Activated naive CD4-positive, alpha-beta T cell treated with Interleukin-2 at 50 U/mL for 16 hours (primary cell): ENCODE measurements around the gene EPS15.
"Not testable (repeated sequence)": the region's sequence is repeated elsewhere in the genome, so short reads cannot be mapped to it uniquely, and the experiment has no call there.

Experiments
- DNase-seq: peaks from one replicate; pipeline ENCODE4 v3.0.0-alpha.2; 2020

The EPS15 gene

DNA sequence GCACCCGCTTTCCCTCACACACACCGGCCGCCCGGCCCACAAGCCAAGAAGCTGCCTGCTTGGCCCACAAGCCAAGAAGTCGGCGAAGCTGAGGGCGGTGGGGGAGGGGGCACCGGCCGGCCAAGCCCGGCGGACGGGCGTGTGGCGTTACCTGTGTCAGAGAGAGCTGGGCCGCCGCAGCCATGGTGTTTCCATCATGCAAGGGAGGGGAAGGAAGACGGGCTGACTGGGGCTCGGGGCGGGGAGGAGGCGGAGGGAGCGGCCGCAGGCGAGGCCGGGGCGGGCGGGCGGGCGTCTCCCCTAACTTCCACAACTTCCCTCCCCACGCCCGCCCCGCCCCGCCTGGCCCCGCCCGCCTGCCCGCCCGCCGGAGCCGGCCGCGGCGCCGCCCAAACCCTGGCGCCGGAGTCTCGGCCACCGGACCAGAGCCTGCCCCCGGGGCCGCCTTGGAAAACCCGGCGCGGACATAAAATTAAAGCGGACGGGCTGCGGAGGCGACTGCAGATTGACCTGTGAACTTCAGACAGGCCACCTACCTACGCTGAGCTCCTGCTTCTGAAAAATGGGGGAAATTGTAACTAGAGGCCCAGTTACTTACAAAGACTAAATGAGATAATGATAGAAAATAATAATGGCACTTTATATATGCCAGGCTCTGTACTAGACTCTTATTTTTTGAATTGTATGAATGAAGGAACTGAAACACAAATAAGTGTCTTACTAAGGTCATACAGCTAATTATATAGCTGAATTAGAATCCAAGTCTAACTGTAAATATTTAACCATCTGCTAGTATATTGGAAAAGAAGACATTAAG is at the start of gene EPS15:
Gene EPS15 (minus strand): TSS at position 219 of the 817 bp plus-strand sequence. CDS start 35 bp downstream, at position 184.
- peak; percentile 86 for DNase-seq

DNA sequence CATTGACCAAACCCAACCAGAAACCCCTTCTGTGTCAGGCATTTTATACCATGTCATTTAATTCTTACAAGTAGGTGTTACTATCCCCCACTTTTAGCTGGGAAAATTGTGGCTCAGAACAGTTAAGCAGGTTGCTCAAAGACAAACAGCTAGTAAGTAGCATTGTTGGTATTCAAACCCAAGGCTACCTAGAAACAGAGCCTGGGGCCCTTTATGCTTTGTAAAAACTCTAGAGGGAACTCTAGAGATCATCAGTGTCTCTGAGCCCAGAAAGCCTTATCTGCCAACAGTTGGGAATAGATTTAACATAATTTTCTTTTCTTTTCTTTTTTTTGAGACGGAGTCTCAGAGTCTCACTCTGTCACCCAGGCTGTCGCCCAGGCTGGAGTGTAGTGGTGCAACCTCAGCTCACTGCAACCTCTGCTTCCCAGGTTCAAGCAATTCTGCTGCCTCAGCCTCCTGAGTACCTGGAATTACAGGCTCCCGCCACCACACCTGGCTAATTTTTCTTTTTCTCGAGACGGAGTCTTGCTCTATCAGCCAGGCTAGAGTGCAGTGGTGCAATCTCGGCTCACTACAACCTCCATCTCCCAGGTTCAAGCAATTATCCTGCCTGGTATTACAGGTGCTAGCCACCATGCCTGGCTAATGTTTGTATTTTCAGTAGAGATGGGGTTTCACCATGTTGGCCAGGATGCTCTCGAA is 49.3 kb upstream of the EPS15 start:
- DNase-seq: no peak

DNA sequence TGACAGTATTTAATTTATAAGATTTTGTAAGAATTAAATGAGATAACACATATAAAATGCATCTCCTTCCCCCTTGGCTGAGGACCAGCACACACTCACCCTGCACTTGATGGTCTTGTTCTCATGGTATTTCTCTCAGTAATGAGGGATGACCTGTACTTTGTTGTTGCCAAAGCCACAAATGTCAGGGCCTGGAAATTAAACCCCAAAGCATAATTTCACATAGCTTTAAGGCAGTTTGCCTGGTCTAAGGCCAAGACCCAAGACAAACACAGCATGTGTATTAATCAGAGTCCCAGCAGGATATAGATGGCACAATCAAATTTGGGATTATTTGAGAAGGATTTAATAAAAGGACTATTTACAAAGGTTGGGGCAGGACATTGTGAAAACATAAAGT is 48.6 kb upstream of the EPS15 start:
- DNase-seq: no peak

DNA sequence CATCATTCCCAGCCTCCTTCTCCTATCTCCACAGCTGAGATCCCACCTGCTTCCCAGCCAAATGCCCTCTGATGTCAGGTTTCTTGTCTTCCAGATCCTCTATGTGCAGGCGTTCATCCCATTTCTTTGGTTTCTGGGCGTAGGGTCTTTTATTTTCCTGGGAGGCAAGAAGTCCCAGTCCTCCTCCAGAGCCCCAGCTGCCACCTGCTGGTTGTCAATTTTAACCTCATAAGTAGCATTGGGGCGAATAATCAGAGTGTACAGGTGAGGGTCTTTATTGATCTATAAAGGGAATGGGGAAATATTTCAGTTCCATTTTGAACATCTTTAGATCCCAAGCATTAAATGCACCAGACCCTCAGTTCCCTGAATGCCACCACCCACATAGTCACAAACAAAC is 47.2 kb upstream of the EPS15 start:
- DNase-seq: no peak

DNA sequence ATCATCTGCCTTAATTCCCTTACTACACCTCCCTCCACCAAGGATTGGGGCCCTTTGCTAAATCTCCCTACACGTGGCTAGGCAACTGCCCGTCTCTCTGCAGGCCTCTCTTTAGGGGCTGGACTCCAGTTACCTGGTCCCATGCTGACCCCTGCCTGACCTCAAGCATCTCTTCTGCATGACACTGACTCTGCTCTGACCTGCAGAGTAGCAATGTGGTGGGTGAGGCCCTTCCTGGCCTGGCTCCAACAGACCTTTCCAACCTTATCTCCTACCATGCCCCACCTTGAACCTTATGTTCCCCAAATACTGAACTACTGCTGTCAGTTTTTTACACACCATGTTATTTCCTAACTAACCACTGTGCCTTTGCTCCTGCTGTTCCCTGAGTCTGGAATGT is 45.9 kb upstream of the EPS15 start:
- DNase-seq: no peak

DNA sequence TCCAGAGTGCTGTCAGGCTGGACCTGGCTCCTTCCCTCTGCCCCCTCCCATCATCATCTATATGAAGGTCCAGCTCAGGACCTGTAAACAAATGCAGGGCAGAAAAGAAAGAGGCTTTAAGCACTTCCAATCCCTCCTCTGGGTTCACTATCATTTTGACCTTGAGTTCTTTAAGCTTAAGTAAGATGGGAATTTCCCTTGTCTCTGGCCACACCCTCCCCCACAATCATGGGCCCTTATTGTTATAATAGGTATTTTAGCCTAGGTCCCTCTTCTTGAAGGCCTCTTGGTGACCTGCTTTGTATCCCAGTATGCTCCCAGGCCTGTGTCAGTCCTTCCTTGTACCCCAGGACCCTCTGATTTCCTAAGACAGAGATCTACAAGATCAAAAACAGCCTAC is 45.1 kb upstream of the EPS15 start:
- peak; percentile 14 for DNase-seq

DNA sequence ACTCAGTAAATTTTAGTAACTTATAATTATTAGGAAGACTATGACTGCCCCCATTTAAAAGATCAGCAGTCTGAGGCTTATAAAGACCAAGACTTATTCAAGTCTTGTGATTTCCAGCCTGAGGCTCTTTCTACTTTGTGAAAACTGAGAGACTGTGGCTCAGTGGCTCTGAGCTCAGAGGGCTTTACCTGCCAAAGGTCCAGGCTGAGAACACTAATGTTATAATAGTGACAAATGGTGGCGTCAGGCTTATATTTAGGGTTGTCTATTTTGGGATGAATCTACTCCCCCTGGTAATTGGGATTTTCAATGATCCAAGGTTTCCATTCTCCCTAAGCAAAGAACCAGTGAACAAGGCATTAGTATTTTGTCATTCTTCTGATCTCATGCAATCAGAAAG is 42.6 kb upstream of the EPS15 start:
- DNase-seq: no peak

DNA sequence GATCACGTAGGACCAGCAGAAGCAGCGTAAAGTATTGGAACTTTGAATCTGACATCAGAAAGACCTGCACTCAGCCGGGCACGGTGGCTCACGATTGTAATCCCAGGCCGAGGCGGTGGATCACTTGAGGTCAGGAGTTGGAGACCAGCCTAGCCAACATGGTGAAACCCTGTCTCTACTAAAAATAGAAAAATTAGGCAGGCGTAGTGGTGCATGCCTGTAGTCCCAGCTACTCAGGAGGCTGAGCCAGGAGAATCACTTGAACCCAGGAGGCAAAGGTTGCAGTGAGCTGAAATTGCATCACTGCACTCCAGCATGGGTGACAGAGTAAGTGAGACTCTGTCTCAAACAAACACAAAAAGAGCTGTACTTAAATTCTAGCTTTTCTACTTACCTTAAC is 41.8 kb upstream of the EPS15 start:
- DNase-seq: not testable (repeated sequence)

DNA sequence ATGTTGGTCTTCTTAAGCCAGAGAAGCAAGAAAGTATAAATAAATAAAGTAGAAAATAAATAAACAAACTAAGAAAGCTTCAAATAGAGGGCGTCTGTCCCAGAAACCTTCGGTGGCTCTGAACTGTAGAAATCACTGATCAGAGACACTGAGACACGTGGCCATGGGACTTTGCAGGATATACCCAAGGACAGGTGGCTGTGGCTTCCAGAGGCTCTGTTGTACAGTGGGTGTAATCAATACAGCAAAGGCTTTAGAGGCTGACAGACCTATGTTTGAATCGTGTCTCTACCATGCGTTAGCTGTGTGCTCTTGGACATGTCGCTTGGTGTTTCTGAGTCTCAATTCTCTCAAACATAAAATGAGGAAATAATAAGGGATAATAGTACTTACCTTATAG is 41.0 kb upstream of the EPS15 start:
- no peak for DNase-seq

DNA sequence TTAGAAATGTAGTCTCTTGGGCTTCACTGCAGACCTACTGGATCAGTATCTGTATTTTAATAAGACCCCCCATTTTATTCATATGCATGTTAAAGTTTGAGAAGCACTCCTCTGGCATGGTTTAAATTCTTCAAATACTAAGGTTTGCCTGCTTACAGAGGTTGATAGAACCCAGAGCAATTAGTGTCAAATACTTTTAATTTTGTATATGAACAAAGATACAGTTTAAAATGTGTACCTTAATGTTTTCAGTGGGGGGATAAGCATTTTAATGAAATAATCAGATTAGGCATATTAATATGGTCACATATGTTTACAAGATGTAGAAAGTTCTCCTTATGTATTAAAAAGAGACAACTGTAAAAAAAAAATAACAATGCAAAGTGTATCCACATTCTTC is 40.4 kb upstream of the EPS15 start:
- DNase-seq: no peak

DNA sequence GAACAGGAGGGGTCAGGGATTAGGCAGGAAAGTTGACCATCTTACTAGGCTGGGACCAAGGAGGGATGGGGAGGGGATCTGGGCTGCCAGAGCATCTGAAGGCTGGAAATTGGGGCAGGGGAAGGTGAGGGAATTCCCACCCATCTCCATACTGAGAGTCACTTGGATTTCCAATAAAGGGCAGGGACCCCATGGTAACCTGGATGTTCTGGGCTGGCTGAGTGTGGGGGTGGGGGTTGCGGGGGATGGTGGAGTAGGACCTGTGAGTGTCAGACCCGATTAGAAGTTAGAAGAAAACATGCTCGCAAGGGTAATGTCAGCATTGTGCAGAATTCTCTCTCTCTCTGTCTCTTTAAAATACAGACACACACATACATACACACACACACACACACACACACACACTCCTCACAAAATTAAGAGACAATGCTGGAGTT is 40.0 kb upstream of the EPS15 start:
- DNase-seq: no peak

DNA sequence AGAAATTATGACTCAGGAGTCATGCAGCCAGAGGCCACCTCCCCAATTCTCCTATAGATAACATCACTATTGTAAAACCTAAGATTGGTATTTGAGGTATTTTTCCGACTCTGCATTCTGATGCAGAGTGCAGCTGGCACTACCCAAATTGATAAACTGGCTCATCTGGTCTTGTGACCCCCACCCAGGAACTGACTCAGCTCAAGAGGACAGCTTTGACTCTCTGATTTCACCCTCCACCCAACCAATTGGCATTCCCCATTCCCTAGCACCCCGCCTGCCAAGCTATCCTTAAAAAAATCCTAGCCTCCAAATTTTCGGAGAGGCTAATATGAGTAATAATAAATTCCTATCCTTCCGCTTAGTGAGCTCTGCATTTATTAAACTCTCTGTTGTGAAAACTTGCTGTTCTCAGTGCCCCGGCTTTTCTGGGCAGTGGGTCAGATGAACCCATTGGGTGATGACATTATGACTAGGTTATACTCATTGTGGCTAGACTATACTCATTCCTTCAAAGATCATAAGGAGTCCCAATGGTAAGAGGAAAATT is 39.4 kb upstream of the EPS15 start:
- peak; percentile 10 for DNase-seq

DNA sequence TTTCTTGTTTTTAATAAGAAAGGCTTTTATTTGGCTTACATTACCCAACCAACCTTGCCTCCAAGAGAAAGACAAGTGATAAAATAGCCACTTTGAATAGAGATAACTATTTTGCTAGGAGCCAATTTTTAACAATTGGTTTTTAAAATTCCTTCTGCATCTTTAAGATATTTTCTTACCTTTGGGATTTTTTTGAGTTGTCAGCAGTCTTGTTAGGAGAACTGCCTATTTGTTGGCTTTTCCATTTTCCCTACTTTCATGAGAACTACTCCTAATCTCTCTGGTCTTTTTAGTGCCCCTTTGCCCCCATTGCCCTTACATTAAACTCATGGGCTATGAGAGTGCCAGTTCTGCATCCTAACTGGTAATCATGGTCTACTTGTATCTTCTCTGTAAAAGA is 38.1 kb upstream of the EPS15 start:
- DNase-seq: no peak

DNA sequence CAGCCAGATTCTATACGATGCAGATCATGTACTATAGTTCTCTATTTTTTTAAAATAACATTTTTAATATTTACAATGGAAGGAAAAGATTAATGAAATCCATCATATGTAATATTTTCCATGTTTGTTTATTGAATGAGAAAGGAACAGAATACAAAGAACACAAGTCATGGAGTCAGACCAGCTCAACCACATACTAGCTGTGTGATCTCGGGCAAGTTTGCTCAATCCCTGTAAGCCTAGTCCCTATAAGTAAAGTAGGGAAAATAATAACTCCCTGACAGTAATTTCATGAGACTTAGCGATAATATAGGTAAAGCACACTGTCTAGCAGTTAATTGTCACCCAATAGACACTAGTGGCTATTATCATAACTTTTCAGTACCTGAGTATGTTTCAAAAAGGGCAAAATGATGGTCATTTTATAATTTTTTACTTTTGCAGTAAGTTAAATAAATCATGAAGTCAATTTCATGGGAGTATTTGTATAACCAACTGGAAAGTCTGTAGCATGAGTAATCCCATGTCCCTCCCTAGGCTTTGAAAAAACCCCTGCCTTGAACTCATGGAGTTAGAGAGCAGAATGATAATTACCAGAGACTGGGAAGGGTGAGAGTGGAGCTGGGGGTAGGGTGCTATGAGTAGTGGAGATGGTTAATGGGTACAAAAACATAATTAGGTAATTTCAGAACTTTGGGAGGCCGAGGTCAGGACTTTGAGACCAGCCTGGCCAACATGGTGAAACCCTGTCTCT is 37.0 kb upstream of the EPS15 start:
- DNase-seq: no peak

DNA sequence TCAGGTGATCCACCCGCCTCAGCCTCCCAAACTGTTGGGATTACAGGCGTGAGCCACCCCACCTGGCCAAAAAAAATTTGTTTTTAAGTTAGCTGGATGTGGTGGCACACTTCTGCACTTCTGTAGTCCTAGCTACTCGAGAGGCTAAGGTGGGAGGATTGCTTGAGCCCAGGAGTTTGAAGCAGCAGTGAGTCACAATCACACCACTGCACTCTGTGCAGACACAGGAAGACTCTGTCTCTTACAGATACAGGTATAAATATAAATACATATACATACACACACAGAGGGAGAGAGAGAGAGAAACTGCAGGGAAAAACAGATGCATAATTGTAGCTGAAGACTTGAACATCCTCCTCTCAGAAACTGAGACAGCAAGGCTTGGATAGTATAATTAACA is 34.8 kb upstream of the EPS15 start:
- no peak for DNase-seq

DNA sequence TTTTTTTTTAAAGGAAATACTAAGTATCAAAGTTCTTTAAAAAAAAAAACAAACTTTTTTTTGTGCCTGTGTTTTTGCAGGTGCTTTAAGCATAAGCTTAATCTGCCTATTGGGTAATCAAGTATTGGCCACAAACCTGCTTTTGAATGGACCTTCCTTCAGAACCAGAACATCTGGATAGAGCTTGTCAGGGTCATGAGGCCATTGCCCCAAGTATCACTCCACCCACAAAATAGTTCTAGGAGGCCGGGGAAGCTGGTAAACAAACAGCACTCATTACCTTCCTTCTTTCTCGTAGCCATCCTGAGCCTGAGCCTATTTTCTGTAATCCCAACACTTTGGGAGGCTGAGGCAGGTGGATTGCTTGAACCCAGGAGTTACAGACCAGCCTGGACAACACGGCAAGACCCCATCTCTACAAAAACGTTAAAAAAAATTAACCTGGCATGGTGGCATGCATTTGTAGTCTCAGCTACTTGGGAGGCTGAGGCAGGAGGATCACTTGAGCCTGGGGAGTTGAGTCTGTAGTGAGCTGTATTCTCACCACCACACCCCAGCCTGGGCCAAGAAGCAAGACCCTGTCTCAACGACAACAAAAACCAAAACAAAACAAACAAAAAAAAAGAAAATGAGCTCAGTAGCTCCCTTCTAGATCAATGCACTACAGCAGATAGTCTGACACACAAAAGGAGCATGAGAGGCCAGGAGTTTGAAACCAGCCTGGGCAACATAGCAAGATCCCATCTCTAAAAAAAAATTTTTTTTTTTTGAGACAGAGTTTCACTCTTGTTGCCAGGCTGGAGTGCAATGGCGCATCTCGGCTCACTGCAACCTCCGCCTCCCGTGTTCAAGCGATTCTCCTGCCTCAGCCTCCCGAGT is 34.1 kb upstream of the EPS15 start:
- DNase-seq: no peak

DNA sequence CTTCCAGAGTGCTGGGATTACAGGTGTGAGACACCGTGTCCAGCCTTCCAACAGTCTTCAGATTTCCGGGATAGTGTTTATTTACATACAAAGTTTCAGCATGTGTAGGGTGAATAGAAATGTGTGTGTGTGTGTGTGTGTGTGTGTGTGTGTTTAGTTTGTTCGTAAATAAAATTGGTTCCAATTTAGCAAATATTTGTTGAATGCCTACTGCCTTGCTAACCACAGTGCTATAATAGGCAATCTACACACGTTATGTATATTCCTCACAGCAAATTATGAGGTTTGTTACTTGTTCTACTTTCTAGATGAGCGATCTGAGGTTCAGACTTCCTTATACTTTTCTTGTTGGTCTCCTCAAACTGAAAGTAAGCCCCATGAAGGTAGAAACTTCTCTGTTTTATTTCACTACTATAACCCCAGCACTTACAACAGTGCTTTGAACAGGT is 32.8 kb upstream of the EPS15 start:
- no peak for DNase-seq

DNA sequence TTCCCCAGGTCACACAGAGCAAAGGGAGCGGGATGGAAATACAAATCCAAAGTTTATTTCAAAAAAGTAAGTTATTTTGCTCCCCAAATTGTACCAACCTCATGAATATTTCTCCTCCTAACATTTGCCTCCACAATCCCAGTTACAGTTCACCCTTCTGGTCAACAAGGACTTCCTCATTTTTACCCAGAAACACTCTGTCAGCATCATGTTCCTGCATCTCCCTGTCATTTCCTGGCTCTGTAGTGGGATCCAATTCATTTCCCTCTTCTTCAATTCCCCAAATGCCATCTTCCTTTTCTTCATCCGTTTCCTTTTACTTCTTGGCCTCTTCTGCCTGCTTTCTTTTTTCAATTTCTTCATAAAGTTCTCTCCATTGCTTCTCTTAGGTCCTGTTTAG is 32.0 kb upstream of the EPS15 start:
- no peak for DNase-seq

DNA sequence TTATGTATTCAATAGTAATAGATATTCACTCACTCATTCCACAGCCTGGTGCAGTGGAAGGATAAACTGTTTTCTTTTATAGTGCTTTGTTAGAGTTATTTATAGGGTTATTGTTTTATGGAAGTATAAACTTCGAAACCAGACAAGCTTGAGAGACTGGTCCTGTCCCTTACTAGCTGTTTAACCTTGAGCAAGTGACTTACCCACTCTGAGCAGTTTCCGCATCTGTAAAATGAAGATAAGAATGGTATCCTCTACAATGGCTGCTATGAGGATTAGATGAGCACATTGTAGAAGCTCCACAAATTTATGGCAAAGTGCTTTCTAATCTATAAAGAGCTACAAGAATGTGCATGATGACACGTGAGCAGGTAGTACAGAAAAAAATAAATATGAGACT is 30.8 kb upstream of the EPS15 start:
- no peak for DNase-seq

DNA sequence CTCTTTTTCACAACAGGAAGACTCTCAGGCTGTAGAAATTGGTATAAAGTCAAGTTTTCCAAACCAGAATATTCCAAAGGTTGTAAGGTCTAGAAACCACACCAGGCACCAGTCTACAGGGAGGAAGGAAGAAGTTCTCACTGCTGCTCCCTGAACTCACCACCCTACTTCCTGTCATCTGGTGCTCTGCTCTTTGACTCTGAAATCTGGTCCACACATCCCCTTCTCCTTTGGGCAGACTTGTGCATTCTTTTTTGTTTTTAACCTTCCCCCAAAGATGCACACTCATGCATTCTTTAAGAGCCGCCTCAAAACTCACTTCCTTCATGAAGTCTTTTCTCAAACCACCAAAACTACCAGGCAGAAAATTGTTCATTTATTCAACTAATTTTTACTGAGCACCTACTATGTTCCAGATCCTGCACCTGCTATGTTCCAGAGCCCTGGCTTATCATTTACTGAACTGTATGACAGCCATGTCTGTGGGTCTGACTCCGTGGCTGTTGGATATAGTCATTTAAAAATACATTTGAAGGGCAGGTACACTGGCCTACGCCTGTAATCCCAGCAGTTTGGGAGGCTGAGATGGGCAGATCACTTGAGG is 30.1 kb upstream of the EPS15 start:
- DNase-seq: no peak

DNA sequence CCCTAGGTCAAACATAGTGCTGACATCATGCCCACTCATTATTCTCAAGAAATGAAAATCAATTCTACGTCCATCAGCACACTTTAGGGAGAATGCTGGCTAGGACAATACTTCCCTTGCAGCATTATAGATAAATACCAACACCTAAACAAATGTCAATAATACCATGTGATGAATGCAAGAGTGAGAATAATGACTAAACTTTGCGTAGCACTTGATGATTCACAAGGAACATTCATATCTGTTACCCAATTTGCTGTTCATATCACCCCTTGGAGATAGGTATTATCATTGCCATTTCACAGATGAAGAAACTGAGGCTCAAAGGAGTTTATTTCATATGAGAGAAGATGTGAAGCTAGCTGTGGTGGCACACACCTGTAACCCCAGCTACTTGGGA is 24.8 kb upstream of the EPS15 start:
- no peak for DNase-seq
